ENCODE data around the gene EFNA5. TPM values are rescaled to one million over a fixed set of nuclear protein-coding genes. Genes with fewer than 3 reads are reported as not detected.

EFNA5 gene
- total and polyA plus RNA-seq, 2 of the 13 experiments (the other 11 are each of a cell fraction or from before 2014, with no cell fraction given): not detected

DNA sequence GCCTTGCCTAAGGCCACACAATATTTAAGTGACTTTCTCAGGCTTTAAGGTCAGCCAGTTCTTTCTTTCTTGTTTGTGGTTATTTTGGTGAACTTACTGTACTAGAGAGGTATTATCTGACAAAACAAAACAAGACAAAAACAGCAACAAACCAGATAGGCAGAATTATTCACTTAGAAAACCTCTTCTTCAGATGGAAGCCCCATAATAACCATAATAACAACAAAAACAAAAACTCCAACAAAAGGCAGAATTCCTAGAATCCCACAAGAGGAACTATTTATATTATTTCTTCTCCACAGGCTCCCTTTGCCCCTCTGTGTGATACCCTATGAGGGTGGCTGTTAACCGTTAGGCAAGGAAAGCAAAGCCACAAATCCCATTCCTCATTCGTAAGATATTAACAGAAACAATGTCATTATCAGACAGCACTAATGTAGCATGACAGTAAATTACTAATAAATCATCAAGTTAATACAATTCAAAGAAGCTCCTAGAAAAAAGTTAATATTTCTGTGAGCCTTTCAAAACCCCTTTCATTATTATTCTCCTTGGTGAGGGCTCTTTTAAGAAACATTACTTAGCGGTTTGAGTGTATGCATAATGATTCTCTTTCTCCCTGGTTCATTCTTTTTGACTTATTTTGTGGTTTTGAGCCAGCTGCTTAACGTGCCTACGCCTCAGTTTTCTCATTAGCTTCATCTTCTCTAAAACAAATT, 274.9 kb downstream of the EFNA5 start (continued):
- TF ChIP-seq ZNF549 (CRISPR knock-in tag; IDR thresholded peaks at IDR 0.05): no peak
- no peak for TF ChIP-seq PAF1 (CRISPR knock-in tag; IDR thresholded peaks at IDR 0.05)
- TF ChIP-seq ZNF639 (CRISPR knock-in tag; conservative IDR thresholded peaks at IDR 0.05): no peak

GRCh38 chr5:107393851-107394250, 276.9 kb downstream of the EFNA5 start:
- in situ Hi-C loops (cut with HindIII; ENCODE audit: extremely low pct_ligation_motif_present, low pct_unique_long_range_greater_than_20kb) (no loop called here), intact Hi-C loops (cut with micrococcal nuclease; ENCODE audit: unreplicated experiment) (no loop called here)
- Histone ChIP-seq H2AFZ (ENCODE audit: low read length) (no peak overlapping the region), H3K79me2 (ENCODE audit: insufficient read depth, low read length) (no peaks in the 10 kb centered on the region), H3K27ac (ENCODE audit: extremely low read length, insufficient read depth, low read length) (no peak overlapping the region), H3K36me3 (replicated peaks in 1 of 2; ENCODE audit: control insufficient read depth in 1 of 2, insufficient read depth in 2 of 2, low read length in 2 of 2) (no peaks in the 10 kb centered on the region), H3K4me1 (ENCODE audit: insufficient read depth, low read length) (no peaks in the 10 kb centered on the region), H3K4me2 (ENCODE audit: low read depth, low read length) (no peak overlapping the region), H3K9ac (ENCODE audit: insufficient read depth, low read depth, low read length) (no peak overlapping the region), H4K20me1 (ENCODE audit: insufficient read depth, low read length) (no peaks in the 10 kb centered on the region), H3K9me3 (ENCODE audit: low read length) (no peaks in the 10 kb centered on the region), H3K27me3 (ENCODE audit: control insufficient read depth in 1 of 2, insufficient read depth in 2 of 2, low read length in 2 of 2) (no peaks in the 10 kb centered on the region), H3K4me3 (replicated peaks in 1 of 3; ENCODE audit: insufficient read depth in 1 of 3, low read depth in 2 of 3, low read length in 3 of 3) (no peak overlapping the region)
- ATAC-seq (no peak), FAIRE-seq (no peak), DNase-seq (ENCODE audit: low spot score) (no peak)
- BruUV-seq (replicated peaks): no TSS peak
- WGBS (ENCODE audit: low lambda C conversion rate): 3% methylated on average over 2 of the region's 2 CpGs
- CTCF ChIA-PET (ENCODE audit: low intra/inter-chr PET ratio, low total read pairs): no interaction called here
- no peak for TF ChIP-seq THYN1 (CRISPR knock-in tag; IDR thresholded peaks at IDR 0.05; ENCODE audit: borderline replicate concordance, low read depth)
- no peak for TF ChIP-seq ZNF354B (CRISPR knock-in tag; IDR thresholded peaks at IDR 0.05)
- POLR2A ChIA-PET: no interaction called here

DNA sequence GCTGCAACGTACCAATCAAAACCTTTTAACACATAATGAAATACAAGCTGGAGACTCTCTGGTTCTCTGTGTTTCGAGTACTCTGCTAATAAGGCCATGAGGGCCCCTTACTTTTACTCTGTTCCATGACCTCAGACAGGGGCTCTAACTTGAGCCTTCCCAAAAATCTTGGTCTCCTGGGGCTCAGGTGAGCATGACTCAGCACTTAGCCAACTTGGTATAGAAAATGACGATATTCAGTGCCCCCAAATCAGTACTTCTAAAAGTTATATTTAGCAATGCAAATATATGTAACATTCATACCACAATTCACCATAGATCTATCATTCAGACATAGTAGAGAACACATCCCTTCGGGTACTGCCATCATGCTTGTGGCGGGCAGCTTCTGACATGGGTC, 278.9 kb downstream of the EFNA5 start:
- DNase-seq (ENCODE audit: low spot score) (no peak), ATAC-seq (no peak), FAIRE-seq (no peak)
- no TSS peak for BruUV-seq (replicated peaks)
- Histone ChIP-seq H3K9ac (ENCODE audit: insufficient read depth, low read depth, low read length) (no peak overlapping the region), H3K79me2 (ENCODE audit: insufficient read depth, low read length) (no peaks in the 10 kb centered on the region), H3K27me3 (ENCODE audit: control insufficient read depth in 1 of 2, insufficient read depth in 2 of 2, low read length in 2 of 2) (no peaks in the 10 kb centered on the region), H2AFZ (ENCODE audit: low read length) (no peak overlapping the region), H4K20me1 (ENCODE audit: insufficient read depth, low read length) (no peaks in the 10 kb centered on the region), H3K4me1 (ENCODE audit: insufficient read depth, low read length) (no peaks in the 10 kb centered on the region), H3K9me3 (ENCODE audit: low read length) (no peaks in the 10 kb centered on the region), H3K36me3 (replicated peaks in 1 of 2; ENCODE audit: control insufficient read depth in 1 of 2, insufficient read depth in 2 of 2, low read length in 2 of 2) (no peaks in the 10 kb centered on the region), H3K27ac (ENCODE audit: extremely low read length, insufficient read depth, low read length) (no peak overlapping the region), H3K4me2 (ENCODE audit: low read depth, low read length) (no peak overlapping the region), H3K4me3 (replicated peaks in 1 of 3; ENCODE audit: insufficient read depth in 1 of 3, low read depth in 2 of 3, low read length in 3 of 3) (no peak overlapping the region)
- TF ChIP-seq TAF15 (IDR thresholded peaks at IDR 0.05; ENCODE audit: low read depth, low read length, poor library complexity, severe bottlenecking) (no peak), MTF2 (CRISPR knock-in tag; IDR thresholded peaks at IDR 0.05; ENCODE audit: borderline replicate concordance) (no peak), SUZ12 (IDR thresholded peaks at IDR 0.05; ENCODE audit: low read depth, low read length) (no peak), NFE2L2 (IDR thresholded peaks at IDR 0.05; ENCODE audit: low read length) (peak; percentile 75)
- CTCF ChIA-PET (ENCODE audit: low intra/inter-chr PET ratio, low total read pairs): no interaction called here
- POLR2A ChIA-PET: no interaction called here
- intact Hi-C loops (cut with micrococcal nuclease; ENCODE audit: unreplicated experiment) (no loop called here), in situ Hi-C loops (cut with HindIII; ENCODE audit: extremely low pct_ligation_motif_present, low pct_unique_long_range_greater_than_20kb) (no loop called here)
- WGBS (ENCODE audit: low lambda C conversion rate): 5% methylated on average over 5 of the region's 5 CpGs

Data from HepG2 (cell line).